ENCODE results near the gene EFNA3.

The EFNA3 gene

DNA sequence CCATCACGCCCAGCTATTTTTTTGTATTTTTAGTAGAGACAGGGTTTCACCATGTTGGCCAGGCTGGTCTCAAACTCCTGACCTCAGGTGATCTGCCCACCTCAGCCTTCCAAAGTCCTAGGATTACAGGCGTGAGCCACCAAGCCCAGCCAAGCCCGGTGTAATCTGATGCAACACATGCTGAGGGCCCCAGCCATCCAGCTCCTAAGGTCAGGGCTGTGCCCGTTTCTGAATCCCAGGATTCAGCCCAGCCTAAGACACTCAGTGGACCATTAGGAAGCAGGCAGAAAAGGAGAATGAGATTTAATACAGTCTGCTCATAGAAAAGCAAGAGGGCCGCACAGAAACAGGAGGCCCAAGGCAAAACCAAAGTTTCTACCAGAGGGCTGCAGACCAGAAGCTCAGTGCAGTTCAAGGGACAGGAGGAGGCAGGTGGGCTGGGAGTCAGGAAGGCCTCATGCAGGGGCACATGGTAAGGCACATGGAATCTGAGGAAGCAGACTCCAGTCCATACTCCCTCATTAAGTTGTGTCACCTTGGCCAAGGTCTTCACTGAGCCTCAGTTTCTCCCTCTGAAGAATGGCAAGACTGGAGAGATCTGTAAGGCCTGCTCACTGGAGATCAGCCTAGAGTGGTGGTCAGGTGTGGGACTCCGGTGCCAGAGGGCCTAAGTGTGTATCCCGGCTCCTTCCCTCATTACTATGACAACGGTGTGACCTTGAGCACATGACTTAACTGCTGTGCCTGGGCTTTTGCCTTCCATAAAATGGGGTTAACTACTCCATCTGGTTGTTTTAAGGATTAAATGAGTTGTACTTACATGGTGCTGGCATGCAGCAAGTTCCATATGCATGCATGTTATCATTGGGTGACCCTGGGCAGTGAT is 29.9 kb upstream of the EFNA3 start:
- no peak for DNase-seq (ENCODE audit: low spot score)

DNA sequence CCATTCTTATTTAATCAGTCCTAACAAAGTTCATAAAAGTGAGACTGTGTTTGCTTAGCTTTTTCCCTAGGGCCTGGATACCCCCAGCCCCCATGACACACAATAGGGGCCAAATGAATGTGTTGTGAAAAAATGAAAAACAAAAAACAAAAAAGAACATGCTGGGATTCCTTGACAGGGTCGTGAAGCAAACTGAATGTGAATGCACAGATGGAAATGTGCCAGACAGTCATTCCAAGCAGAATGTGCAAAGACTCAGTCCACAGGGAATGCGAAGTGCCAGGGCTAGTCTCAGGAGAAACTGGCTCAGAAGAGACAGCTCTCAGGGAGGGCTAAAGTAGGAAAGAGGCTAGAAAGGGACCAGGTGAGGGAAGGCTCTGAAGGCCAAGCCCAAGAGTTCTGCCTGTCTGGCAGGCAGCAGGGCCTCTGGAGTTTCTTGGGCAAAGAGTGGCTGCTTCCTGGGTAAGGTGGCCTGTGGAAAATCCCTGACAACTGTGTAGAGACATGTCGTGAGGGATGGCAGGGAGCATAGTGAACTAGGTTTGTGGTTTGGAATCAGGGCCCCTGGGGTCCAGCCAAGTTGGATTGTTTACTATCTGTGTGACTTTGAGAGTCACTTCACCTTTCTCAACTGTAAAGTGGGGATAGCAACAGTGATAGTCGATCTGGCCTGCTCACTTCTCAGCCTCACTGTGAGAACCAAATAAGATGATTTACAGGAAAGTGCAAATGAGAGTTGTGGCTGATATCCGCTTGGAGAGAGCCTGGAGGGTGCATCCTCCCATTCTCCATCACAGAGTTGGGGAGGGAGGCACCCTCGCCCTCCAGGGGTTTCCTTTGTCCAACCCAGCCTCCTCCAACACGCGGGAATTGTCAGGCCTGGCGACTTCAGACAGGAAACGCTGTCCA is 28.7 kb upstream of the EFNA3 start:
- no peak for DNase-seq (ENCODE audit: low spot score)

DNA sequence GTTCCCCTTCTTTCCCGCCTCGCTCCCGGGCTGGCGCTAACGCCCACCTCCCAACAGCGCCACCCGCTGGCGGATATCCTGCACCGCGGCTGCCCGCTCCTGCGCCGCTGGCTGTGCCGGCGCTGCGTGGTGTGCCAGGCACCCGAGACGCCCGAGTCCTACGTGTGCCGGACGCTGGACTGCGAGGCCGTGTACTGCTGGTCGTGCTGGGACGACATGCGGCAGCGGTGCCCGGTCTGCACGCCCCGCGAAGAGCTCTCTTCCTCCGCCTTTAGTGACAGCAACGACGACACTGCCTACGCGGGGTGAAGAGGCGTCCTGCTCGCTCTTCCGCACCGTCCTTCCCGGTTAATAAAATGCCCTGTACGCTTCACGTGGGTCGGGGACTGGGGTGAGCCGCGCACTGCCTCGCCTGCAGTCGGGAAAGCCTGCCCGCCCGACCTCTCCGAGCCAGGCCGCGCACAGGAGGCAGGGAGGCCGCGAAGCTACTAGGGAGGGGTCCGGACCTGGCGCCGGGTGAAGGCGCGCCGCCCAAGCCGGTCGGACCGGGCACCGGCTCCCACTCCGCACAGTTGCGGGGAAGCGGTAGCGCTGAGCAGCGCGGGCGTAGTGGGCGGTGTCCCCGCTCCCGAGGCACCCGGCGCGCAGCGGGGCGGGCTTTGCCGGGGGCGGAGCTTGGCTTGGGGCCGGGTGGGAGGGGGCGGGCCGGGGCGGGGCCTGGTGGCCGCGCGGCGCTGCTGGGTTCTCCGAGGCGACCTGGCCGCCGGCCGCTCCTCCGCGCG is 27.9 kb upstream of the EFNA3 start, which contains the start of gene ADAM15:
Gene ADAM15 (plus strand): TSS at position 757 of the 782 bp plus-strand sequence. CDS start 71 bp downstream, outside the sequence.
- peak; percentile 95 for DNase-seq (ENCODE audit: low spot score)

DNA sequence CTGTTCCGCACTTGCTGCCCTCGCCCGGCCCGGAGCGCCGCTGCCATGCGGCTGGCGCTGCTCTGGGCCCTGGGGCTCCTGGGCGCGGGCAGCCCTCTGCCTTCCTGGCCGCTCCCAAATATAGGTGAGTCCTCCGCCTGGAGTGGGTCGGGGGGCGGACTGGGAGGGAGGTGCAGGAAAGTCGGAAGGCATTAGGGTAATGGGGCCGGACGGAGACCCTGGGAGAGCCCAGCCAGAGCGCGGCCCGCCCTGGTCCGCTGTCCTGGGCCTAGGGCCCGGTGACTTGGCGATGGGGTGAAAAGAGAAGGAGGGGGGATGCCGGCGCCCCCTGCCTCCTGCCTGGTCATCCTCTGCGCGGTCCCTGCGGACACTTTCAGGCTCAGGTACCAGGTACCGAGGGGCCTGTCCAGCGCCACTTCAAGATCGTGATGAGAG is 27.3 kb upstream of the EFNA3 start:
- DNase-seq (ENCODE audit: low spot score): no peak

DNA sequence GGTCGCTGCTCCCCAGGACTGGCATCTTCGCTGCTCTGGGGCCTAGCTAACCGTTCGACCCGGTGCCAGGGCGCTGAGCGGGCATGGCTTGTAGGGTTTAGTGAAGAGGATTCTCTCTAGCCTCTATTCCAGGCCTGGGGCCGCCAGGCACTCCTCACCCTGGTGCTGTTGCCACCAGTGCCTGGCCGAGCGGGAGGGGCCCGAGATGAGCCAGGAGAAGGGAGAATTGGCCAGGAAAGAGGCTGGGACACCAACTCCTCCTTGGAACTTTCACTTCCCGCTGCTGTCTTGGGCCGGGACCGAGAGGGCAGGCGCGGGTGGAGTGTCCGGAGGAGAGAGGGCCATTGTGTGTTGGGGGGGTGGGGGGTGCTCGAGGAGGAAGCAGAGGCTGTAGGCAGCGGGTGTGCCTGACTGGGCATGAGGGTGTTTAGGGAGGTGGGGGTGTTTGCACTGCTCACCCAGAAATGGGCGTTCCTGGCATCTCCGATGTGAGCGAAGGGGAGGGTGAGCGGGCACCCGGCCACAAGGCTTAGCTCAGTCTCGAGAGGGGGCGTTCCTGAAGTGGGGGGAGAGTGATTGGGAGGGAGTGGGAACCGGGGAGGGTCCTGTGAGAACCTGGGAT is 26.7 kb upstream of the EFNA3 start:
- DNase-seq (ENCODE audit: low spot score): no peak

DNA sequence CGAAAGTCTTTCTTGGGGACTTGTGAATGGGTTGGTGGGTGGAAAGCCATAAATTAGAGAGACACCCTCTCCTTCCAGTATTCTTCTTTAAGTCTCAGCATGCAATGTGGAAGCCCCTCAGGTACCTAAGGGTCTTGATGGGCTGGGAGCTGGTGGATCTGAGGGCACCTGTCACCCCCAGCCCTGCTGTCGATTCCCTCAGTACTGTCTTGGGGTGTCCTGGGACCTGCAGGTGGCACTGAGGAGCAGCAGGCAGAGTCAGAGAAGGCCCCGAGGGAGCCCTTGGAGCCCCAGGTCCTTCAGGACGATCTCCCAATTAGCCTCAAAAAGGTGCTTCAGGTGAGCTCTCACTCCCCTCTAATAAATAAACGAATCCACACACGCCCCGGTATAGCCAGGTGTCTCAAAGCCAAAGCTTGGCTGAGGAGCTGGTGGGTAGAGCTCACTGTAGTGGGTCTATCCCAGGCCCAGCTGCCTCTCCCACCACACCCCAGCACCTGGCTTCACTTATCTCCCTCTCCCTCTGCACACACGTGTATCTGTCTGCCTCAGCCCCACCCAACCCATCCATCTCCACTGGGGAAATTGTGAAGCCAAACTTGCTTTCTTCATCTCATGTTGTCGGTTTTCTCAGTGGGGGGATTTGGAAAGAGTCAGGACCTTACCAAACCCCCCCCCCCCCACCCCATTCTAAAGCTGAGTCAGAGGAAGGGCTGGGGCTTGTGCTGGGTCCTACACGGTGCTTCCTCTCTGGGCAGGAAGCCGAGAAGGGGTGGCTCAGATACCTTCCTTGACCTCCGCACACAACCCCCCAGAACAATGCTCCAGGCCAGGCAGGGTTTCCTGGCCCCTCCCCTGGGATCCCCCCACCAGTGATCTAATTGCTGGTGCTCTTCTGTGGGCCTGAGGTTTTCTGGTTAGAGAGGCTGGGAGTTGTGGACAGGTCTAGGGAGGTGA is 25.9 kb upstream of the EFNA3 start:
- no peak for DNase-seq (ENCODE audit: low spot score)

DNA sequence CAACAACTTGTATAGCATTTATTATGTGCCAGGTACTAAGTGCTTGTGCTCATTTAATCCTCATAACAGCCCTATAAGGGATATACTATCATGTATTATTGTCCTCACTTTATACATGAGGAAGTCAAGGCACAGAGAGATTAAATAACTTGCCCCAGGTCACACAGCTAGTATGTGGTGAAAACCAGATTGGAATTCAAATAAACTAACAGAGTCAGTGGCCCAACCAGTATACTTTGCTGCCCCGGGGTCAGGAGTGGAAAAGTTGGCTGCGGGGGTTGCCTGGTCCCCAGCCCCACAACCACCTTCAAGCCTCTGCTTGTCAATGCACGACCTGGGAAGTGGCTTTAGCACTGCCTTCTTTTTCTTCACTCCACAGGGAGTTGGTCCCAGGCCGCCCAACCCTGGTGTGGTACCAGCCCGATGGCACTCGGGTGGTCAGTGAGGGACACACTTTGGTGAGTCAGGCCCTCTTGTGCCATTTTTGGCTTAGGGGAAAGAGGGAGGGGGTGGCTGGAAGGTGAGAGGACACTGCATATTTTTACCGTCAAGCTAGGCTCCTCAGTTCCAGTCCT is 25.0 kb upstream of the EFNA3 start:
- no peak for DNase-seq (ENCODE audit: low spot score)

DNA sequence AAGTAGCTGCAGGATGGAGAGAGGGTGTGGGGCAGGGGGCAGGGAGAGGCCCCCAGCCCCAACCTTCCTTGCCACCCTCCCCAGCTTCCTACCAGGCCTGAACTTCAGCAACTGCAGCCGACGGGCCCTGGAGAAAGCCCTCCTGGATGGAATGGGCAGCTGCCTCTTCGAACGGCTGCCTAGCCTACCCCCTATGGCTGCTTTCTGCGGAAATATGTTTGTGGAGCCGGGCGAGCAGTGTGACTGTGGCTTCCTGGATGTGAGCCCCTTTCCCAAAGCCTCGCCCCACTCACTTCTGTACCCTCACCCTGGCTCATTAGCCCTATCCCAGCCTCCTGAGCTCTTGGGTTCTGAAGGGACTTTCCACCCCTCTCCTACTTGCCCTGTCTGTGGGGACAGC is 21.5 kb upstream of the EFNA3 start:
- no peak for DNase-seq (ENCODE audit: low spot score)

DNA sequence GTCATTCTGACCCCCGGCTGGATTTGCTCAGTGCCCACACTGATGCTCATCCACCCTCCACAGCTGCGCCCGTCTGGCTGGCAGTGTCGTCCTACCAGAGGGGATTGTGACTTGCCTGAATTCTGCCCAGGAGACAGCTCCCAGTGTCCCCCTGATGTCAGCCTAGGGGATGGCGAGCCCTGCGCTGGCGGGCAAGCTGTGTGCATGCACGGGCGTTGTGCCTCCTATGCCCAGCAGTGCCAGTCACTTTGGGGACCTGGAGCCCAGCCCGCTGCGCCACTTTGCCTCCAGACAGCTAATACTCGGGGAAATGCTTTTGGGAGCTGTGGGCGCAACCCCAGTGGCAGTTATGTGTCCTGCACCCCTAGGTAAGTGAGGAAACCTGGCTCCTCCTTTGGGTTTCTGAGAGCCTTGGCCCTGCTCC is 20.8 kb upstream of the EFNA3 start:
- DNase-seq (ENCODE audit: low spot score): no peak

DNA sequence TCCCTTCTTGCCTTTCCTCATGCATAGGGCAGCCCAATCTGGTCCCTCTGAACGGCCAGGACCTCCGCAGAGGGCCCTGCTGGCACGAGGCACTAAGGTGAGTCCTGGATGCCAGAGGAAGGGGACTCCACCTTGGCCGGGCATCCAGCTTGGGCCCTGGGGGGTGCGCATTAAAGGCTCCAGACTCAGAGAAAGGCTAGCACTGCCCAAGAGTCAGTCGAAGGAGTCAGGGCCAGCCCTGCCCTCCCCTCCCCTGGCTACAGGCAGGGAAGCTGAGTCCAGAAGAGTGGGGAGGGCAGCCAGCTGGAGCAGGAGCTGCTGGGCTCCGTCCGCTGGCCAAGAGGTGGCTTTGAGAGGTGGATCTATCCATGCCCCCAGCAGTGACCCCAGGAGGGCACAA is 17.9 kb upstream of the EFNA3 start:
- DNase-seq (ENCODE audit: low spot score): no peak

DNA sequence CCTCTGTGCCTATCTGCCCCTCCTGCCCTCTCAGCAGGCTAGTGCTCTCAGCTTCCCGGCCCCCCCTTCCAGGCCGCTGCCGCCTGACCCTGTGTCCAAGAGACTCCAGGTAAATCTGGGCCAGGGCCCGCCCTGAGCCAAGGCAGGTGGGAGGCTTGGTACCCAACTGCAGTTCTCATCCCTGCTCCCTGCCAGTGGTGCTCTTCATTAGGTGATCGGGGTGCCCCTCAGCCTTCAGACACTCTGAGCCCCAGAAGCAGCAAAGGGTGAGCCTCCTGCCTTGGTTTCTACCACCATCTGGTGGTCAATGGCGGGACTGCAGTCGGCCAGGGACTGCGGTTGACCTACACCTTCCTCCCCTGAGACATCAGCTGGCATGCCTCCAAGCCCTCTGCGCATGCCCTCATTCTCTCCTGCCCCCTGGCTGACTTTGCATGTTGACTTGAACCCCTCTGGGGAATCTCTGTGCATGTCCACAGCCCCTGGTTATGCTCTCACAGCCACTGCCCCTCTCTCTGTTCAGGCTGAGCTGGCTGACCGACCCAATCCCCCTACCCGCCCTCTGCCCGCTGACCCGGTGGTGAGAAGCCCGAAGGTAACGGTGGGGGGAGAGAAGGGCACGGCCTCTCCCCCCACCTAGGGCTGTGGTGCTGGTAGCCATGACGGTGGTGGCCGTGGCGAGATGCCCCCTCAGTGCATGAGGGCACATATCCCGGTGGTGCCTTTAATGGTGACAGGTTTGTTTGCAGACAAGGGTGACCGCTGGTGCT is 17.1 kb upstream of the EFNA3 start:
- DNase-seq (ENCODE audit: low spot score): peak; percentile 90

DNA sequence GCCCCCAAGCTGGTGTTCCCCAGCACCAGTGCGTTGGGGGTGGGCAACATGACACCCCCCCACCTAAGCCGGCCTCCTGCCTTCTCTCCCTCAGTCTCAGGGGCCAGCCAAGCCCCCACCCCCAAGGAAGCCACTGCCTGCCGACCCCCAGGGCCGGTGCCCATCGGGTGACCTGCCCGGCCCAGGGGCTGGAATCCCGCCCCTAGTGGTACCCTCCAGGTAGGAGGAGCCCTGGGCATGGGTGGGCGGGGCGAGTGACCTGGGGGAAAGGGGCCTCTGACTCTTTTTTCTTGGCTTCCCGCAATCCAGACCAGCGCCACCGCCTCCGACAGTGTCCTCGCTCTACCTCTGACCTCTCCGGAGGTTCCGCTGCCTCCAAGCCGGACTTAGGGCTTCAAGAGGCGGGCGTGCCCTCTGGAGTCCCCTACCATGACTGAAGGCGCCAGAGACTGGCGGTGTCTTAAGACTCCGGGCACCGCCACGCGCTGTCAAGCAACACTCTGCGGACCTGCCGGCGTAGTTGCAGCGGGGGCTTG is 16.4 kb upstream of the EFNA3 start:
- DNase-seq (ENCODE audit: low spot score): no peak

DNA sequence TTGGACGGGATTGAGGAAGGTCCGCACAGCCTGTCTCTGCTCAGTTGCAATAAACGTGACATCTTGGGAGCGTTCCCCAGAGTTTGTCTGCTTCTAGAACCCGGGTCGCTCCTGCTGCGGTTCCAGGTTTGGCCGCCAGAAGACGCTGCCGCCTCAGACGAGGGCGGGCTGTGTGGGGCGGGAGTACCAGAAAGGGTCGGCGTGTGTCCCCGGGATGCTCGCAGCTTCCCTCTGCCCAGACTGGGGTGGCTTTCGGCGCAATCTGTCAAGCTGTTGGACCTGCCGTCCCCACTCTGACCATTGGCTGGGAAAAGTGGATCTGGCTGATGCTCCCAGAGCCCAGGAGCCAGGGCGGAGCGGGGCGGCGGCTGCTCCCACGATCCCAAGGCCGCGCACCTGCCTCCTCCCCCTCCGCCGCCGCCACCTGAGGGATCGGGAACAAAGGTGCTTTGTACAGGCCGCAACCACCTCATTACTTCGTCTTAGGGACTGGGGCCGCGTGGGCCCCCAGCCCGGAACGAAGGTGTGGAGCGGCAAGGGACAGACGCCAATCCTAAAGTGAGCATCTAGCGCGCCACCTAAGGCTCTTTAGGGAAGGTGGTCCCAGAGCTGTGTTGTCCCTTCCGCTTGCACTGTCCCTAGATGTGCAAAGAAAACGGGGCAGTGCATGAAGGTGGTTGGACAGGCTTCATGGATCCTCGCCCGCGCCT is 15.8 kb upstream of the EFNA3 start:
- DNase-seq (ENCODE audit: low spot score): no peak

DNA sequence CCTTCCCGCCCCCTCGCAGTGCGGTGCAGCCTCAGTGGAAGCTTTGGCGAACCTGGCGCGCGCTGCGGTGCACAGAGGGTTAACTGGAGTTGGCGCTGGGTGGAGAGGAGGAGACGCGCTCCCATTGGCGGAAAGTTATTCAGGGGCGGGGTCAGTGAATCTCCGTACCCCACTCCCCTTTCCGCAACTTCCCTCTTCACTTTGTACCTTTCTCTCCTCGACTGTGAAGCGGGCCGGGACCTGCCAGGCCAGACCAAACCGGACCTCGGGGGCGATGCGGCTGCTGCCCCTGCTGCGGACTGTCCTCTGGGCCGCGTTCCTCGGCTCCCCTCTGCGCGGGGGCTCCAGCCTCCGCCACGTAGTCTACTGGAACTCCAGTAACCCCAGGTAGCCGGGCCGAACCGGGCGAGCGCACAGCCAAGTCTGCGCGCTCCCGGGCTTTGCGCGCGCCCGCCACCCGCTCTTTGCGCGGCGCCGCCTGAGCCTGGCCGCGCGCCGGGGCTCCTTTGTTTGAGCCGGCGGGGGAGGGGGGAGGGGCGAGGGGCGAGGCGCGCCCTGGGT is 15.0 kb upstream of the EFNA3 start, which contains the start of gene EFNA4:
Gene EFNA4 (plus strand): TSS at position 191 of the 561 bp plus-strand sequence. CDS start 84 bp downstream, at position 275.
- DNase-seq (ENCODE audit: low spot score): peak; percentile 87

DNA sequence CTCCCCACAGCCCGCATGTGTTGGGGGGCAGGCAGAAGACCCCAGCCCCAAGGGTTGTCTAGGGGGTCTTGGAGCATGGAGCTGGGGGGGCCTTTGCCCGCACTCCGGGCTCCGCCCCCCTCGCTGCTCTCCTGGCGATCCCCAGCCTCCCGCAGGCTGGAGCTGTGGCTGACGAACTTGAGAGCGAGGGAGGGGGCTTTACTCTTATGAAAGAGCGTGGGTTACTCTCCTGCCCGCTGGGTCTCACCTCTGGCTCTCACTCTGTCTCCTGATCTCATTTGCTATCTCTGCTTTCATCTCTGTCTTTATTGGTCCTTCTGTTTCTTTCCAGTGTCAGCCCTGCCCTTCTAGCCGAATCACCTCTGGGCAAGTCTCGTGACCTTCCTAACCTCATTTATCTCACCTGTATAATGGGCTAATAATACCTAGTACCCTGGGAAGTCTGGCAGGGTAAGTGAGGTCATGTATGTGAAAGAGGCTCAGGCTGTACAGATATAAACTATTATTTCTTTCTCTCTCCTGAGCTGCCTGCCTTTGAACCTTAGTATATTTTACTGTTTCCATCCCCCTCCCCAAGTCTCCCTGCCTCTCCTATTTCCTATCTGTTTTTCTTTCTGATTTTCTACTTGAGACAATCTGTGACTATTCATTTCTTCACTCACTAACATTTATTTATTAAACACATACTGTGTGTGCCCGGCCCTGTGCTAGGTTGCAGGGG is 14.4 kb upstream of the EFNA3 start:
- peak; percentile 69 for DNase-seq (ENCODE audit: low spot score)

DNA sequence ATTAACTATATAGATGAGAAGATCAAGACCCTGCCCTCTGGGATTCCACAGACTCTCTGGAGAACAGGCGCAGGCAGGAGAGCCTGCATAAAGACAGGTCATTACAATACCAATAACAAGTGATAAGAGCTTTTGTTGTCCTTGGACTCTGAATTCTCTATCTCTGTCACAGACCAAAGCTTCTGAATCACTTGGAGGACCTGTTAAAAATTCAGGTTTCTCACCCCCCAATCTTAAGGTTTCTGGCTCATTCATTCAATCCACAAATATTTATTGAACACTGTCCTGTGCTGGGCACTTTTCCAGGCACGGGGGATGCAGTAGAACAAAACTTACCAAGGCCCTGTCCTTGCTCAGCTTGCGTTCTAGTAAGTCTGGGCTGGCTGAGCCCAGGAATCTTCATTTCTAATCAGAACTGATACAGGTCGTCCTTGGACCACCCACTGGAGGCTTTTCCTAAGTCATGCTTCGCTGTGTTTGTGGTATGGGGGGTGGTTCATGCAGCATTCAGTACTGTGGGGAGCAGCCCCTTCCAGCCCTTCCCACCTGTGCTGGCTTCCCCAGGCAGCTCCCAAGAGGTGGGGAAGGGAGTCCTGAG is 13.7 kb upstream of the EFNA3 start:
- DNase-seq (ENCODE audit: low spot score): no peak

Measured in SK-N-DZ (cell line).